Uterus (tissue), 4 donors: ENCODE results near the gene IL36RN. TPM values are rescaled to one million over a fixed set of nuclear protein-coding genes. Genes with fewer than 3 reads are reported as not detected.

ENCODE experiments used
- DNase-seq, 2 donors: peaks; one replicate each; pipeline ENCODE4 v3.0.0-alpha.2; 2019 to 2020
- H3K27ac ChIP-seq, 2 donors: fragments of 200-600 bp; sonication (generic); 1 replicate in 1 of 2; 2 replicates in 1 of 2; pipeline ENCODE4 v1.5.1; 2016 to 2018
- H3K27me3 ChIP-seq, 2 donors: fragments of 200-600 bp; sonication (generic); one replicate each; pipeline ENCODE4 v1.5.1; 2018 to 2019; ENCODE audit warnings: control low read depth in 1 of 2
- H3K36me3 ChIP-seq, 2 donors: fragments of 200-600 bp; sonication (generic); one replicate each; pipeline ENCODE4 v1.5.1; 2019; ENCODE audit warnings: control low read depth in 1 of 2
- H3K4me1 ChIP-seq, 2 donors: fragments of 200-600 bp; sonication (generic); one replicate each; pipeline ENCODE4 v1.5.1; 2018 to 2019; ENCODE audit warnings: control low read depth in 1 of 2
- H3K4me3 ChIP-seq, 2 donors: fragments of 200-600 bp; sonication (generic); 1 replicate in 1 of 2; 2 replicates in 1 of 2; pipeline ENCODE4 v1.5.1; 2018 to 2019; ENCODE audit warnings: mild to moderate bottlenecking in 1 of 2
- H3K9me3 ChIP-seq, 2 donors: fragments of 200-600 bp; sonication (generic); one replicate each; pipeline ENCODE4 v1.5.1; 2019; ENCODE audit warnings: control low read depth in 1 of 2
- CTCF ChIP-seq, 4 experiments: fragments of 200-600 bp in 2 of 4; fragments of 450-650 bp in 2 of 4; sonication (generic) in 2 of 4; IDR thresholded peaks; one replicate each; pipeline ENCODE4 v1.5.1; 2016 to 2019; ENCODE audit warnings: antibody characterized with exemption in 4 of 4, mild to moderate bottlenecking in 2 of 4, moderate library complexity in 1 of 4
- POLR2A ChIP-seq, 2 donors: fragments of 450-650 bp; IDR thresholded peaks; one replicate each; pipeline ENCODE4 v1.6.1; 2016; ENCODE audit warnings: antibody characterized with exemption in 2 of 2, mild to moderate bottlenecking in 1 of 2, moderate library complexity in 1 of 2
- intact Hi-C: fragments of 100-400 bp; cut with DNase I; formaldehyde crosslinking; loops from one replicate; pipeline ENCODE4 v1.15.1; 2023; ENCODE audit warnings: low total_unique reads
- total RNA-seq, 4 donors: library from RNA; depleted of rRNA in 3 of 4; stranded (reverse); fragments of >200 nt in 3 of 4; gene quantifications; one replicate each; pipeline versions ENCODE4 v1.1.0 to v1.2.4, GENCODE V29; 2014 to 2023
- donor health status: DM: yes; HTN: yes; CAD: no.

The IL36RN gene
- total RNA-seq, 4 donors from 2014 or later, result not detected

- TF ChIP-seq POLR2A (IDR thresholded peaks at IDR 0.05) (no peak), CTCF (IDR thresholded peaks at IDR 0.05) (no peak)
- no peak for DNase-seq
- no peaks in the 10 kb centered on the region for H3K9me3 ChIP-seq
- intact Hi-C loops, result no loop called here
- no peak overlapping the region for H3K4me3 ChIP-seq
- H3K27ac ChIP-seq, result no peak overlapping the region
- H3K4me1 ChIP-seq, result no peaks in the 10 kb centered on the region
- H3K36me3 ChIP-seq, result no peaks in the 10 kb centered on the region
- no peaks in the 10 kb centered on the region for H3K27me3 ChIP-seq
Observed at GRCh38 chr2:113069676-113070605, 10.9 kb downstream of the IL36RN start.

GRCh38 chr2:113070606-113070975 is 11.6 kb downstream of the IL36RN start:
- H3K27ac ChIP-seq, result no peak overlapping the region
- H3K9me3 ChIP-seq, result no peaks in the 10 kb centered on the region
- no peaks in the 10 kb centered on the region for H3K4me1 ChIP-seq
- DNase-seq, result no peak
- intact Hi-C loops, result no loop called here
- no peaks in the 10 kb centered on the region for H3K27me3 ChIP-seq
- no peaks in the 10 kb centered on the region for H3K36me3 ChIP-seq
- H3K4me3 ChIP-seq, result no peak overlapping the region
- TF ChIP-seq CTCF (IDR thresholded peaks at IDR 0.05) (no peak), POLR2A (IDR thresholded peaks at IDR 0.05) (no peak)

GRCh38 chr2:113072584-113072983 is 13.6 kb downstream of the IL36RN start:
- TF ChIP-seq CTCF (IDR thresholded peaks at IDR 0.05), result no peak
- TF ChIP-seq POLR2A (IDR thresholded peaks at IDR 0.05), result no peak
- no peak for DNase-seq

GRCh38 chr2:113073325-113073834 is 14.4 kb downstream of the IL36RN start:
- no peak for DNase-seq
- TF ChIP-seq CTCF (IDR thresholded peaks at IDR 0.05) (no peak), POLR2A (IDR thresholded peaks at IDR 0.05) (no peak)
- no peak overlapping the region for H3K27ac ChIP-seq
- no peak overlapping the region for H3K4me3 ChIP-seq
- intact Hi-C loops, result no loop called here
- no peaks in the 10 kb centered on the region for H3K9me3 ChIP-seq
- H3K4me1 ChIP-seq, result no peaks in the 10 kb centered on the region
- H3K27me3 ChIP-seq, result no peaks in the 10 kb centered on the region
- H3K36me3 ChIP-seq, result no peaks in the 10 kb centered on the region

More at GRCh38 chr2:113072584-113072983, 13.6 kb downstream of the IL36RN start:
- intact Hi-C loops, result no loop called here
- H3K4me1 ChIP-seq, result no peaks in the 10 kb centered on the region
- H3K27me3 ChIP-seq, result no peaks in the 10 kb centered on the region
- no peaks in the 10 kb centered on the region for H3K9me3 ChIP-seq
- H3K36me3 ChIP-seq, result no peaks in the 10 kb centered on the region
- H3K27ac ChIP-seq, result no peak overlapping the region
- no peak overlapping the region for H3K4me3 ChIP-seq

- H3K4me1 ChIP-seq, result no peaks in the 10 kb centered on the region
- H3K9me3 ChIP-seq, result no peaks in the 10 kb centered on the region
- intact Hi-C loops, result no loop called here
- H3K4me3 ChIP-seq, result no peak overlapping the region
- DNase-seq, result no peak
- H3K27ac ChIP-seq, result no peak overlapping the region
- H3K36me3 ChIP-seq, result no peaks in the 10 kb centered on the region
- TF ChIP-seq POLR2A (IDR thresholded peaks at IDR 0.05) (no peak), CTCF (IDR thresholded peaks at IDR 0.05) (no peak)
- H3K27me3 ChIP-seq, result no peaks in the 10 kb centered on the region
Observed at GRCh38 chr2:113075030-113075429, 16.0 kb downstream of the IL36RN start.
